Effector memory CD4-positive, alpha-beta T cell (primary cell): Measurements from ENCODE around the gene TMEM132D.
"Not testable (repeated sequence)": the region's sequence is repeated elsewhere in the genome, so short reads cannot be mapped to it uniquely, and the experiment has no call there.

Experiments used
- DNase-seq, 3 donors: peaks; one replicate each; pipeline ENCODE4 v3.0.0-alpha.2; 2020
- H3K27ac ChIP-seq: 2 replicates; pipeline ENCODE4 v1.7.0; 2013; ENCODE audit warnings: mild to moderate bottlenecking, low read length, moderate library complexity; ENCODE audit not compliant: insufficient read depth, poor library complexity, severe bottlenecking
- H3K27me3 ChIP-seq: replicated peaks from 2 replicates; pipeline ENCODE4 v1.7.0; 2013; ENCODE audit warnings: mild to moderate bottlenecking, low read length; ENCODE audit not compliant: insufficient read depth, control insufficient read depth, poor library complexity, severe bottlenecking
- H3K36me3 ChIP-seq: 2 replicates; pipeline ENCODE4 v1.7.0; 2013; ENCODE audit warnings: mild to moderate bottlenecking, low read length, moderate library complexity; ENCODE audit not compliant: control insufficient read depth, insufficient read depth
- H3K4me1 ChIP-seq: 2 replicates; pipeline ENCODE4 v1.7.0; 2013; ENCODE audit warnings: low read length, mild to moderate bottlenecking; ENCODE audit not compliant: control insufficient read depth, insufficient read depth, poor library complexity, severe bottlenecking
- H3K4me3 ChIP-seq: 2 replicates; pipeline ENCODE4 v1.7.0; 2013; ENCODE audit warnings: low read length, low read depth, mild to moderate bottlenecking; ENCODE audit not compliant: insufficient read depth, poor library complexity, severe bottlenecking
- H3K9me3 ChIP-seq: 2 replicates; pipeline ENCODE4 v1.7.0; 2013; ENCODE audit warnings: mild to moderate bottlenecking, low read length, moderate library complexity; ENCODE audit not compliant: control insufficient read depth

The TMEM132D gene

GRCh38 chr12:129043334-129043733 lies 860.5 kb downstream of the TMEM132D start:
- H3K36me3 ChIP-seq, H3K27me3 ChIP-seq, DNase-seq, H3K4me1 ChIP-seq, H3K9me3 ChIP-seq, H3K27ac ChIP-seq, H3K4me3 ChIP-seq: not testable (repeated sequence)

GRCh38 chr12:129036135-129036534 lies 867.7 kb downstream of the TMEM132D start:
- no peak overlapping the region for H3K4me3 ChIP-seq
- H3K27ac ChIP-seq: no peak overlapping the region
- no peaks in the 10 kb centered on the region for H3K9me3 ChIP-seq
- no peaks in the 10 kb centered on the region for H3K4me1 ChIP-seq
- DNase-seq: no peak
- no peaks in the 10 kb centered on the region for H3K36me3 ChIP-seq
- H3K27me3 ChIP-seq: no peaks in the 10 kb centered on the region

- Histone ChIP-seq H3K4me1 (no peaks in the 10 kb centered on the region), H3K27me3 (no peaks in the 10 kb centered on the region), H3K27ac (no peak overlapping the region), H3K36me3 (no peaks in the 10 kb centered on the region), H3K9me3 (no peaks in the 10 kb centered on the region), H3K4me3 (no peak overlapping the region)
- DNase-seq: no peak
Measured at GRCh38 chr12:129034558-129035289, 869.1 kb downstream of the TMEM132D start.

- Histone ChIP-seq H3K27ac (no peak overlapping the region), H3K27me3 (no peaks in the 10 kb centered on the region), H3K4me3 (no peak overlapping the region), H3K4me1 (no peaks in the 10 kb centered on the region), H3K36me3 (no peaks in the 10 kb centered on the region), H3K9me3 (no peaks in the 10 kb centered on the region)
- DNase-seq: no peak
Measured at GRCh38 chr12:129028844-129029243, 875.0 kb downstream of the TMEM132D start.

- H3K27ac ChIP-seq: no peak overlapping the region
- no peaks in the 10 kb centered on the region for H3K9me3 ChIP-seq
- no peaks in the 10 kb centered on the region for H3K4me1 ChIP-seq
- H3K4me3 ChIP-seq: no peak overlapping the region
- no peaks in the 10 kb centered on the region for H3K36me3 ChIP-seq
- no peak for DNase-seq
- H3K27me3 ChIP-seq: no peaks in the 10 kb centered on the region
Measured at GRCh38 chr12:129025055-129025454, 878.8 kb downstream of the TMEM132D start.
